ENCODE measurements around the gene LRRK1.

The LRRK1 gene

GRCh38 chr15:100995471-100996430 lies 76.6 kb downstream of the LRRK1 start:
- Histone ChIP-seq H3K4me3 (ENCODE audit: control insufficient read depth in 1 of 7, extremely low read depth in 1 of 7, insufficient read depth in 4 of 7, low read depth in 2 of 7, low read length in 6 of 7) (no peak overlapping the region), H3K27me3 (replicated peaks in 2 of 5; ENCODE audit: control insufficient read depth in 4 of 5, insufficient read depth in 5 of 5, low read length in 4 of 5) (no peaks in the 10 kb centered on the region), H3K36me3 (ENCODE audit: control insufficient read depth in 4 of 4, insufficient read depth in 4 of 4, low read length in 3 of 4) (peaks cover 0 to 21% (median 13%) of the 10 kb centered on the region in 4 experiments), H3K9me3 (ENCODE audit: control extremely low read depth in 1 of 5, control insufficient read depth in 4 of 5, insufficient read depth in 2 of 5, low read depth in 1 of 5, low read length in 4 of 5) (no peaks in the 10 kb centered on the region), H3K27ac (ENCODE audit: insufficient read depth in 1 of 2, low read depth in 1 of 2, low read length in 2 of 2, poor library complexity in 1 of 2, severe bottlenecking in 2 of 2) (no peak overlapping the region), H3K4me1 (ENCODE audit: control extremely low read depth in 1 of 4, control insufficient read depth in 4 of 4, insufficient read depth in 4 of 4, low read length in 3 of 4) (no peaks in the 10 kb centered on the region)
- POLR2A ChIA-PET: no interaction called here
- CTCF ChIA-PET: interaction anchor here (1.3 to 5.4 kb wide), 3 partner anchors 12 to 89 kb away, joined by 3 to 27 read pairs (median 13); partner anchors contain the start of gene LRRK1
- WGBS (ENCODE audit: insufficient coverage): 97% methylated on average over 19 of the region's 20 CpGs
- no peak for DNase-seq

GRCh38 chr15:100997442-100997841 lies 78.3 kb downstream of the LRRK1 start:
- Histone ChIP-seq H3K4me3 (ENCODE audit: control insufficient read depth in 1 of 7, extremely low read depth in 1 of 7, insufficient read depth in 4 of 7, low read depth in 2 of 7, low read length in 6 of 7) (no peak overlapping the region), H3K27me3 (replicated peaks in 2 of 5; ENCODE audit: control insufficient read depth in 4 of 5, insufficient read depth in 5 of 5, low read length in 4 of 5) (no peaks in the 10 kb centered on the region), H3K9me3 (ENCODE audit: control extremely low read depth in 1 of 5, control insufficient read depth in 4 of 5, insufficient read depth in 2 of 5, low read depth in 1 of 5, low read length in 4 of 5) (no peaks in the 10 kb centered on the region), H3K36me3 (ENCODE audit: control insufficient read depth in 4 of 4, insufficient read depth in 4 of 4, low read length in 3 of 4) (peaks cover 0 to 22% (median 17%) of the 10 kb centered on the region in 4 experiments), H3K27ac (ENCODE audit: insufficient read depth in 1 of 2, low read depth in 1 of 2, low read length in 2 of 2, poor library complexity in 1 of 2, severe bottlenecking in 2 of 2) (no peak overlapping the region), H3K4me1 (ENCODE audit: control extremely low read depth in 1 of 4, control insufficient read depth in 4 of 4, insufficient read depth in 4 of 4, low read length in 3 of 4) (peaks cover 0 to 3% (median 1%) of the 10 kb centered on the region in 4 experiments)
- DNase-seq: no peak
- POLR2A ChIA-PET: no interaction called here
- no CpG with 5 or more reads among the region's 1 CpG for WGBS (ENCODE audit: insufficient coverage)
- CTCF ChIA-PET: interaction anchor here (2.0 to 5.4 kb wide), 3 partner anchors 10 to 80 kb away, joined by 5 to 27 read pairs (median 13); partner anchors contain the start of gene LRRK1

- Histone ChIP-seq H3K27me3 (replicated peaks in 2 of 5; ENCODE audit: control insufficient read depth in 4 of 5, insufficient read depth in 5 of 5, low read length in 4 of 5) (no peaks in the 10 kb centered on the region), H3K27ac (ENCODE audit: insufficient read depth in 1 of 2, low read depth in 1 of 2, low read length in 2 of 2, poor library complexity in 1 of 2, severe bottlenecking in 2 of 2) (no peak overlapping the region), H3K4me1 (ENCODE audit: control extremely low read depth in 1 of 4, control insufficient read depth in 4 of 4, insufficient read depth in 4 of 4, low read length in 3 of 4) (peaks cover 5 to 8% (median 7%) of the 10 kb centered on the region in 4 experiments), H3K4me3 (ENCODE audit: control insufficient read depth in 1 of 7, extremely low read depth in 1 of 7, insufficient read depth in 4 of 7, low read depth in 2 of 7, low read length in 6 of 7) (no peak overlapping the region), H3K9me3 (ENCODE audit: control extremely low read depth in 1 of 5, control insufficient read depth in 4 of 5, insufficient read depth in 2 of 5, low read depth in 1 of 5, low read length in 4 of 5) (no peaks in the 10 kb centered on the region), H3K36me3 (ENCODE audit: control insufficient read depth in 4 of 4, insufficient read depth in 4 of 4, low read length in 3 of 4) (peaks cover 0 to 22% (median 17%) of the 10 kb centered on the region in 4 experiments)
- POLR2A ChIA-PET: no interaction called here
- CTCF ChIA-PET: interaction anchor here (1.0 to 5.4 kb wide), 6 partner anchors 9 to 81 kb away, joined by 3 to 27 read pairs (median 4); partner anchors contain the start of gene LRRK1
- no CpG with 5 or more reads among the region's 1 CpG for WGBS (ENCODE audit: insufficient coverage)
- no peak for DNase-seq
Measured at GRCh38 chr15:100998630-100999029, 79.5 kb downstream of the LRRK1 start.

GRCh38 chr15:100999369-100999768 lies 80.2 kb downstream of the LRRK1 start:
- ChIA-PET CTCF (interaction anchor here (1.0 to 5.4 kb wide), 4 partner anchors 8 to 31 kb away, joined by 3 to 27 read pairs (median 3); no protein-coding TSS in a partner anchor), POLR2A (no interaction called here)
- no peak for DNase-seq
- Histone ChIP-seq H3K36me3 (ENCODE audit: control insufficient read depth in 4 of 4, insufficient read depth in 4 of 4, low read length in 3 of 4) (peaks cover 0 to 22% (median 16%) of the 10 kb centered on the region in 4 experiments), H3K4me1 (ENCODE audit: control extremely low read depth in 1 of 4, control insufficient read depth in 4 of 4, insufficient read depth in 4 of 4, low read length in 3 of 4) (peaks cover 5 to 8% (median 7%) of the 10 kb centered on the region in 4 experiments), H3K4me3 (ENCODE audit: control insufficient read depth in 1 of 7, extremely low read depth in 1 of 7, insufficient read depth in 4 of 7, low read depth in 2 of 7, low read length in 6 of 7) (no peak overlapping the region), H3K27me3 (replicated peaks in 2 of 5; ENCODE audit: control insufficient read depth in 4 of 5, insufficient read depth in 5 of 5, low read length in 4 of 5) (no peaks in the 10 kb centered on the region), H3K9me3 (ENCODE audit: control extremely low read depth in 1 of 5, control insufficient read depth in 4 of 5, insufficient read depth in 2 of 5, low read depth in 1 of 5, low read length in 4 of 5) (no peaks in the 10 kb centered on the region), H3K27ac (ENCODE audit: insufficient read depth in 1 of 2, low read depth in 1 of 2, low read length in 2 of 2, poor library complexity in 1 of 2, severe bottlenecking in 2 of 2) (no peak overlapping the region)
- 92% methylated on average over 2 of the region's 3 CpGs for WGBS (ENCODE audit: insufficient coverage)

- 100% methylated on average over 5 of the region's 5 CpGs for WGBS (ENCODE audit: insufficient coverage)
- Histone ChIP-seq H3K36me3 (ENCODE audit: control insufficient read depth in 4 of 4, insufficient read depth in 4 of 4, low read length in 3 of 4) (peaks cover 0 to 18% (median 10%) of the 10 kb centered on the region in 4 experiments), H3K27me3 (replicated peaks in 2 of 5; ENCODE audit: control insufficient read depth in 4 of 5, insufficient read depth in 5 of 5, low read length in 4 of 5) (no peaks in the 10 kb centered on the region), H3K4me1 (ENCODE audit: control extremely low read depth in 1 of 4, control insufficient read depth in 4 of 4, insufficient read depth in 4 of 4, low read length in 3 of 4) (peaks cover 5 to 8% (median 7%) of the 10 kb centered on the region in 4 experiments), H3K4me3 (ENCODE audit: control insufficient read depth in 1 of 7, extremely low read depth in 1 of 7, insufficient read depth in 4 of 7, low read depth in 2 of 7, low read length in 6 of 7) (no peak overlapping the region), H3K9me3 (ENCODE audit: control extremely low read depth in 1 of 5, control insufficient read depth in 4 of 5, insufficient read depth in 2 of 5, low read depth in 1 of 5, low read length in 4 of 5) (peaks cover 0 to 5% (median 4%) of the 10 kb centered on the region in 5 experiments), H3K27ac (ENCODE audit: insufficient read depth in 1 of 2, low read depth in 1 of 2, low read length in 2 of 2, poor library complexity in 1 of 2, severe bottlenecking in 2 of 2) (no peak overlapping the region)
- no peak for DNase-seq
- ChIA-PET POLR2A (no interaction called here), CTCF (interaction anchor here (11.1 kb wide), 1 partner anchor 82 kb away, joined by 250 read pairs; the partner anchor contains the start of gene LRRK1)
Measured at GRCh38 chr15:101000271-101000681, 81.1 kb downstream of the LRRK1 start.

GRCh38 chr15:101001056-101001455 lies 81.9 kb downstream of the LRRK1 start:
- peaks cover 0 to 8% (median 7%) of the 10 kb centered on the region in 5 experiments for H3K9me3 ChIP-seq (ENCODE audit: control extremely low read depth in 1 of 5, control insufficient read depth in 4 of 5, insufficient read depth in 2 of 5, low read depth in 1 of 5, low read length in 4 of 5)
- POLR2A ChIA-PET: no interaction called here
- peaks cover 0 to 18% (median 9%) of the 10 kb centered on the region in 4 experiments for H3K36me3 ChIP-seq (ENCODE audit: control insufficient read depth in 4 of 4, insufficient read depth in 4 of 4, low read length in 3 of 4)
- CTCF ChIA-PET: interaction anchor here (1.0 to 11.1 kb wide), 2 partner anchors 8 to 82 kb away, joined by 3 to 250 read pairs; partner anchors contain the start of gene LRRK1
- no peak for DNase-seq
- 97% methylated on average over 6 of the region's 6 CpGs for WGBS (ENCODE audit: insufficient coverage)
- H3K27me3 ChIP-seq (replicated peaks in 2 of 5; ENCODE audit: control insufficient read depth in 4 of 5, insufficient read depth in 5 of 5, low read length in 4 of 5): no peaks in the 10 kb centered on the region
- no peak overlapping the region for H3K27ac ChIP-seq (ENCODE audit: insufficient read depth in 1 of 2, low read depth in 1 of 2, low read length in 2 of 2, poor library complexity in 1 of 2, severe bottlenecking in 2 of 2)
- peaks cover 5 to 8% (median 7%) of the 10 kb centered on the region in 4 experiments for H3K4me1 ChIP-seq (ENCODE audit: control extremely low read depth in 1 of 4, control insufficient read depth in 4 of 4, insufficient read depth in 4 of 4, low read length in 3 of 4)
- H3K4me3 ChIP-seq (ENCODE audit: control insufficient read depth in 1 of 7, extremely low read depth in 1 of 7, insufficient read depth in 4 of 7, low read depth in 2 of 7, low read length in 6 of 7): no peak overlapping the region
